ENCODE results near the gene MAMSTR. TPM values are rescaled to one million over a fixed set of nuclear protein-coding genes. Genes with fewer than 3 reads are reported as not detected.

Gene MAMSTR
- total RNA-seq, 1 donor from 2014 or later: 0.78 TPM

- ChIA-PET POLR2A (no interaction called here), CTCF (no interaction called here)
- DNase-seq (no peak), ATAC-seq (ENCODE audit: low read depth) (no peak)
- H3K36me3 Mint-ChIP-seq (ENCODE audit: low read depth): no peaks in the 10 kb centered on the region
- peaks cover 43% of the 10 kb centered on the region for H3K27me3 Mint-ChIP-seq
- H3K9me3 Mint-ChIP-seq: peaks cover 2% of the 10 kb centered on the region
- intact Hi-C loops (cut with micrococcal nuclease): no loop called here
- H3K4me3 Mint-ChIP-seq: no peak overlapping the region
- TF ChIP-seq, protein P1, sequence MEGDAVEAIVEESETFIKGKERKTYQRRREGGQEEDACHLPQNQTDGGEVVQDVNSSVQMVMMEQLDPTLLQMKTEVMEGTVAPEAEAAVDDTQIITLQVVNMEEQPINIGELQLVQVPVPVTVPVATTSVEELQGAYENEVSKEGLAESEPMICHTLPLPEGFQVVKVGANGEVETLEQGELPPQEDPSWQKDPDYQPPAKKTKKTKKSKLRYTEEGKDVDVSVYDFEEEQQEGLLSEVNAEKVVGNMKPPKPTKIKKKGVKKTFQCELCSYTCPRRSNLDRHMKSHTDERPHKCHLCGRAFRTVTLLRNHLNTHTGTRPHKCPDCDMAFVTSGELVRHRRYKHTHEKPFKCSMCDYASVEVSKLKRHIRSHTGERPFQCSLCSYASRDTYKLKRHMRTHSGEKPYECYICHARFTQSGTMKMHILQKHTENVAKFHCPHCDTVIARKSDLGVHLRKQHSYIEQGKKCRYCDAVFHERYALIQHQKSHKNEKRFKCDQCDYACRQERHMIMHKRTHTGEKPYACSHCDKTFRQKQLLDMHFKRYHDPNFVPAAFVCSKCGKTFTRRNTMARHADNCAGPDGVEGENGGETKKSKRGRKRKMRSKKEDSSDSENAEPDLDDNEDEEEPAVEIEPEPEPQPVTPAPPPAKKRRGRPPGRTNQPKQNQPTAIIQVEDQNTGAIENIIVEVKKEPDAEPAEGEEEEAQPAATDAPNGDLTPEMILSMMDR (IDR thresholded peaks at IDR 0.05): no peak
- no peak overlapping the region for H3K27ac Mint-ChIP-seq
- peaks cover 12% of the 10 kb centered on the region for H3K4me1 Mint-ChIP-seq
Measured at GRCh38 chr19:48750351-48750750, 30.8 kb upstream of the MAMSTR start.

DNA sequence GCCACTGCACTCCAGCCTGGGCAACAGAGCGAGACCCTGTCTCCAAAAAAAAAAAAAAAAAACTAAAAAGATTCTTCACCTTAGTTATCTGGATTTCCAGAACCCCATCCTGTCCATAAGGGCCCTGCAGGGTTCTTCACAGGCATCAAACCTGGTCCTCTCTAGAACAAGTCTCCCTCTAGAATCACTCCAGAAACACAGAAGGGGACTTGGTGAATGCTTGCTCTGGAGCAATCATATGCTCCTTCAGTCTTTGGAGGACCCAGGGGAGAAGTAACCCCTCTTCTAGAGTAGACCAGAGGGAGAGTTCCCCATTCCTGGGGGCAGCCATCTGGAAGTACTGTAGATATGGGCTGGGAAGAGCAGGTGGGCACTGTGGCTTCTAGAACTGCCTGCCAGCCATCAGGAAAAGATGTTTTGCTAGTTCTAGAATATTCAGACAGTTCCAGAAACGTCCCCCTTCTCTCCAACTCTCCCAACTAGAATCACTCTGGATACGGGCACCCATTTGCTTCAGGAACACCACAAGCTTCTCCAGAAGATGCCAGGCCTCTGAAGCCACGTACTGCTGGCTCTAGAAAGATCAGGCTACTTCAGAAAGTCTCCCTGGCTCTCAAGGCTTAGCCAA is 30.2 kb upstream of the MAMSTR start:
- Mint-ChIP-seq H3K36me3 (ENCODE audit: low read depth) (no peaks in the 10 kb centered on the region), H3K4me1 (peaks cover 12% of the 10 kb centered on the region), H3K9me3 (peaks cover 2% of the 10 kb centered on the region), H3K27ac (no peak overlapping the region), H3K4me3 (no peak overlapping the region), H3K27me3 (peaks cover 39% of the 10 kb centered on the region)
- POLR2A ChIA-PET: no interaction called here
- CTCF ChIA-PET: no interaction called here
- TF ChIP-seq, protein P1 (IDR thresholded peaks at IDR 0.05): no peak
- DNase-seq (no peak), ATAC-seq (ENCODE audit: low read depth) (no peak)
- intact Hi-C loops (cut with micrococcal nuclease): loop anchor here (5.0 kb wide), 1 partner anchor 237 kb away; the partner anchor contains the start of gene LMTK3

DNA sequence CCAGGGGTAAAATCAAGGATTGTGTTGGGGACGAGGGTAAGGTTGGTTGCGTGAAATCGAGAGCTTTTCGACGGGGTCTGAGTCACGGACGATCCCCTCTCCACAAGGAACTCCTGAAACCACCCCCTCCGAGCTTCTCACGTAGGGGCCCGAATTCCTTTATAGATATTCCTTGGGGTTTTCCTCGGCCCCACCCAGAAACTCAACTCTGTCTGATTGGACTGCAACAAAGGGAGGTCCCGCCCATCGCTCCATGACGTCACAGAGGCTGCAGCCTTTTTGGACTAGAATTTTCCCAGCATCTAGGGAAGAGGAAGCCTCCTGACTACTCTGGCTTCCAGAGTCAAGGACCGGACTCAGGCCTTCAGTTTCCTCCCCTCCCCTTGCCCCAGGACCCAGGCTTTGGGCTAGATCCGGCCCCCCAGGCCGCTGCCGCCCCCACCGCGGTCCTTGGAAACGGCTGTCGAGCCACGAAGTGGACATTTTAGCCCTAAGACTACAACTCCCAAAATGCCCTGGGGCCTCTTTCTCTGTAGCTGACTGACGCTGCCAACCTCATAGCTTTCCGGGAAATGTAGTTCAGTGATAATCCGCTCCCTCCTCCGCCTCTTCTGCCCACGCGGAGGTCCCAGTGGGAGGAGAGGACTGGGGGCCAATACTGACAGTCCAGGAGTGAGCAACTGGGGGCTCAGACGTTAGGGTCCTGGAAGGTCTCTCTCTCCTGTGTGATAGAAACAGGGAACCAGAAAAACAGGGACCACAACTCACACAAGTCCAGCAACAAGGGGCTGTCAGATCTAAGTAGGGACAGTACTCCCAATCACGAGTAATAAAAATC is 27.4 kb upstream of the MAMSTR start, which contains the start of gene IZUMO1:
Gene IZUMO1, minus strand, starts transcription at position 172 of the 838 bp plus-strand sequence. CDS start 1,050 bp downstream, outside the sequence.
- peaks cover 2% of the 10 kb centered on the region for H3K9me3 Mint-ChIP-seq
- ATAC-seq (ENCODE audit: low read depth) (peak; percentile 88), DNase-seq (no peak)
- intact Hi-C loops (cut with micrococcal nuclease): loop anchor here (5.0 kb wide), 1 partner anchor 235 kb away; the partner anchor contains the start of gene LMTK3
- peaks cover 29% of the 10 kb centered on the region for H3K27me3 Mint-ChIP-seq
- TF ChIP-seq, protein P1 (IDR thresholded peaks at IDR 0.05): no peak
- CTCF ChIA-PET: interaction anchor here (1.2 kb wide), 1 partner anchor 8 kb away, joined by 3 read pairs; no protein-coding TSS in a partner anchor
- peaks cover 3% of the 10 kb centered on the region for H3K4me1 Mint-ChIP-seq
- no peak within 1 kb of the TSS for H3K27ac Mint-ChIP-seq
- H3K4me3 Mint-ChIP-seq: no peak within 1 kb of the TSS
- no peaks in the 10 kb centered on the region for H3K36me3 Mint-ChIP-seq (ENCODE audit: low read depth)
- POLR2A ChIA-PET: interaction anchor here (0.6 kb wide), 1 partner anchor 43 kb away, joined by 3 read pairs; no protein-coding TSS in a partner anchor

DNA sequence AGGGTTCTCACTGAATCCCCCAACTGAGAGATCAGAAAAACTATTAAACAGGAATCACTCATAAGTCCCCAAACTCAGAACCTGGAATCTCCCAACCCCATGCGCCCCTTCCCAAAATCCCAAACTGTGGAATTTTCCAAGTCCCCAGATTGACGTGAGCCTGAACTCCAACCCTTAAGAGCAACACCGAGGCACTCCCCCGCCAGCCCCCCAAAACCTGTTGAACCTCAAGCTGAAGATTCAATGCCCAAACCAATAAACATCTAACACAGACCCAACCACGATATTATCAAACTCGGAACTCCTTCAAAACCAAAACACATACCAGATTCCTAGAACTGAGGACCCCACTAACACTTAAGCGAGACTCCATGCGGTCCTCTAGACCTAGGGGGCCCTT is 26.6 kb upstream of the MAMSTR start:
- Mint-ChIP-seq H3K36me3 (ENCODE audit: low read depth) (no peaks in the 10 kb centered on the region), H3K4me1 (peaks cover 9% of the 10 kb centered on the region), H3K27ac (no peak overlapping the region), H3K27me3 (peaks cover 25% of the 10 kb centered on the region), H3K9me3 (peaks cover 2% of the 10 kb centered on the region), H3K4me3 (no peak overlapping the region)
- ATAC-seq (ENCODE audit: low read depth): no peak
- ChIA-PET CTCF (no interaction called here), POLR2A (no interaction called here)
- DNase-seq: no peak
- TF ChIP-seq, protein P1 (IDR thresholded peaks at IDR 0.05): no peak
- intact Hi-C loops (cut with micrococcal nuclease): loop anchor here (5.0 kb wide), 1 partner anchor 234 kb away; the partner anchor contains the start of gene LMTK3

Data from activated B cell treated with CpG ODN at 0.5 μM for 24 hours (primary cell).